Nephron (organoid): ENCODE data around the gene CXCL3.
"Not testable (repeated sequence)": the region's sequence is repeated elsewhere in the genome, so short reads cannot be mapped to it uniquely, and the experiment has no call there.

ENCODE experiments used
- H3K27ac Mint-ChIP-seq, 3 experiments: 2 replicates each; pipeline ENCODE4 v1.8.0; 2020; ENCODE audit warnings: mixed read lengths in 3 of 3, mild to moderate bottlenecking in 2 of 3, moderate library complexity in 1 of 3
- H3K27me3 Mint-ChIP-seq: 2 replicates; pipeline ENCODE4 v1.8.0; 2021; ENCODE audit warnings: low read depth, mild to moderate bottlenecking, moderate library complexity, mixed read lengths
- H3K36me3 Mint-ChIP-seq: 2 replicates; pipeline ENCODE4 v1.8.0; 2020; ENCODE audit warnings: low read depth, mixed read lengths
- H3K4me1 Mint-ChIP-seq: 2 replicates; pipeline ENCODE4 v1.8.0; 2020; ENCODE audit warnings: mixed read lengths
- H3K4me3 Mint-ChIP-seq, 3 experiments: 2 replicates each; pipeline ENCODE4 v1.8.0; 2020; ENCODE audit warnings: mild to moderate bottlenecking in 3 of 3, mixed read lengths in 3 of 3, moderate library complexity in 2 of 3
- H3K9me3 Mint-ChIP-seq: 2 replicates; pipeline ENCODE4 v1.8.0; 2020; ENCODE audit warnings: mixed read lengths
- TF ChIP-seq, protein P1 (sequence below), 3 experiments: fragments of 200-600 bp; sonication (generic); IDR thresholded peaks; one replicate each; pipeline ENCODE4 v1.5.0; 2021; ENCODE audit warnings: antibody characterized with exemption in 3 of 3; ENCODE audit not compliant: unreplicated experiment in 3 of 3

The CXCL3 gene

DNA sequence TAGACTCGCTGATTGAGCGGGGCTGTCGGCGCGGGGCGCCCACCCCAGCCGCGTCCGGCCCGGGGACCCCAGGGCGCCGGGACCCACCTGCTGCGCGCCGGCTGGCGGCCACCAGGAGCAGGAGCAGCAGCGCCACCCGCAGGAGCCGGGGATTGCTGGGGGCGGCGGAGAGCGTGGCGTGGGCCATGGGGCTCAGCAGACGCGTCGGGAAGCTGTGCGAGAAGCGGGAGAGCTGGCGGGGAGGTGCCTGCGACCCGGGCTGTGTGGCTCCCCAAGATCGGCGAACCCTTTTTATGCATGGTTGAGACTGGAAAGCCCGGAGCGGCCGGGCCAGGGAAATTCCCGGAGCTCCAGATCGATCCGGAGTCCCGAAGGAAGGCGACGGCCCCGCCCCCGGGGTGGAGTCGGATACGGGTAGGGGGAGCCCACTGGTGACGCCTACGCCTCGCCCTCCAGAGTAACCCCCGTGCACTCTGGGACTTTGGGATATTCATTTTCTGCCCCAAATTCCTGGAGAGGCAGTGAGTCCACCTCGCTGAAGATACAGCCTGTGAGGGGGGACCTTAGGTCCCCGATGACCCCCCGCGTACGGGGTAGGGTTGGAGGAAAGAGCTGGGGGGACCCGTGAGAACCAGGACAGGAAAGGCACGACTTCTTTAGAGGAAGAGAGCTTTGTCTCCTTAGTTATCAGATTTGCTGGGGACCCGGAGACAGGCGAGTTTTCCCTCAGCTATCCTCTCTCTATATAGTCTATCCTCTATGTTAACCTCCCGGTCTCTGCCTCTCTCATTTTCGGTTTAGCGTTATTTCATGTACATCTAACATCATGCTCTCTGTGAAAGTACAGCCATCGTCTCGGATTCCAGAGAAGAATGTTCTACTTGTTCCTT is at the start of gene CXCL3:
Gene CXCL3 (minus strand): TSS at position 265 of the 890 bp plus-strand sequence. CDS start 78 bp downstream, at position 187.
- H3K27ac Mint-ChIP-seq = peak within 1 kb of the TSS in 1 of 3 experiments; percentile 55
- no peaks in the 10 kb centered on the region for H3K9me3 Mint-ChIP-seq
- TF ChIP-seq, protein P1, sequence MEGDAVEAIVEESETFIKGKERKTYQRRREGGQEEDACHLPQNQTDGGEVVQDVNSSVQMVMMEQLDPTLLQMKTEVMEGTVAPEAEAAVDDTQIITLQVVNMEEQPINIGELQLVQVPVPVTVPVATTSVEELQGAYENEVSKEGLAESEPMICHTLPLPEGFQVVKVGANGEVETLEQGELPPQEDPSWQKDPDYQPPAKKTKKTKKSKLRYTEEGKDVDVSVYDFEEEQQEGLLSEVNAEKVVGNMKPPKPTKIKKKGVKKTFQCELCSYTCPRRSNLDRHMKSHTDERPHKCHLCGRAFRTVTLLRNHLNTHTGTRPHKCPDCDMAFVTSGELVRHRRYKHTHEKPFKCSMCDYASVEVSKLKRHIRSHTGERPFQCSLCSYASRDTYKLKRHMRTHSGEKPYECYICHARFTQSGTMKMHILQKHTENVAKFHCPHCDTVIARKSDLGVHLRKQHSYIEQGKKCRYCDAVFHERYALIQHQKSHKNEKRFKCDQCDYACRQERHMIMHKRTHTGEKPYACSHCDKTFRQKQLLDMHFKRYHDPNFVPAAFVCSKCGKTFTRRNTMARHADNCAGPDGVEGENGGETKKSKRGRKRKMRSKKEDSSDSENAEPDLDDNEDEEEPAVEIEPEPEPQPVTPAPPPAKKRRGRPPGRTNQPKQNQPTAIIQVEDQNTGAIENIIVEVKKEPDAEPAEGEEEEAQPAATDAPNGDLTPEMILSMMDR (IDR thresholded peaks at IDR 0.05; ENCODE audit: unreplicated experiment in 3 of 3) = peak; percentile 27 to 51 (median 33)
- H3K36me3 Mint-ChIP-seq = no peaks in the 10 kb centered on the region
- peaks cover 82% of the 10 kb centered on the region for H3K27me3 Mint-ChIP-seq
- H3K4me1 Mint-ChIP-seq = peaks cover 10% of the 10 kb centered on the region
- peak within 1 kb of the TSS; percentile 82 to 91 (median 89) for H3K4me3 Mint-ChIP-seq

DNA sequence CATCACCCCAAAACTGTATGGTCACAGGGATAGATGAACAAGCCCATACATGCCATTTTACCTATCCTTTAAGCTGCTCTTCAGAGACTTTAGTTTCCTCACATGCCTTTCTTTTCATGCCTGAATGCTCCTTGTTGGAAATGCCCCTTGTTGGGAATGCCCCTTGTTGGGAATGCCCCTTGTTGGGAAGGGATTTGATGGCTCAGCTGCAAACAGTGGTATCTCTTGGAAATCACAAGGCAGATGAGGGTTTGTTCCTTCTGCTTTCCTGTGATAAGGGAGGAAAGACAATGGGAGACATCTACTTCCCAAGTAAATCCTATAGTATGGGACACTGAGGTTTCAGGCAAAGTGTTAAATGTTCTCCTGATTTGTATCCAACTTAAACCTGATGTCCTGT is 49.0 kb upstream of the CXCL3 start:
- no peaks in the 10 kb centered on the region for H3K36me3 Mint-ChIP-seq
- H3K4me1 Mint-ChIP-seq = no peaks in the 10 kb centered on the region
- peaks cover 6% of the 10 kb centered on the region for H3K27me3 Mint-ChIP-seq
- no peak overlapping the region for H3K27ac Mint-ChIP-seq
- no peaks in the 10 kb centered on the region for H3K9me3 Mint-ChIP-seq
- no peak overlapping the region for H3K4me3 Mint-ChIP-seq
- TF ChIP-seq, protein P1 (IDR thresholded peaks at IDR 0.05; ENCODE audit: unreplicated experiment in 3 of 3) = no peak

DNA sequence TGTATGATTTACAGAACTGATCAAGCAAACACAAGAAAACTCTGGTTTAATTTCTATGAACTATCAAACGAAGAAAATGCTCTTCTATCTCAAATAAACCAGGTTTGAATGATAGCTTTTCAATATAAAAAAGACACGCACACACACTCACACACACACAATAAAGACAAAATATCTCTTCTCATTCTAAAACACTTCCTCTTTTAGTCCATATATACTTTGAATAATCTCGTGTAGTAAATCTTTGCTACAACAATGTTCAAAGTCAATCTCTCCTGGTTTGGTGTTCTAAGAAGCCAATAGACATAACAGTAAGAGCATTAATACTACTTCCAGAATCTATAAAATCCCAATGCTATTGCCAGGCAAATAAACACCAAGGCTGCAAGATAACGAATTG is 47.2 kb upstream of the CXCL3 start:
- Mint-ChIP-seq H3K27ac (no peak overlapping the region), H3K4me3 (no peak overlapping the region), H3K4me1 (no peaks in the 10 kb centered on the region), H3K27me3 (peaks cover 6% of the 10 kb centered on the region), H3K36me3 (no peaks in the 10 kb centered on the region), H3K9me3 (no peaks in the 10 kb centered on the region)
- TF ChIP-seq, protein P1 (IDR thresholded peaks at IDR 0.05; ENCODE audit: unreplicated experiment in 3 of 3) = no peak

DNA sequence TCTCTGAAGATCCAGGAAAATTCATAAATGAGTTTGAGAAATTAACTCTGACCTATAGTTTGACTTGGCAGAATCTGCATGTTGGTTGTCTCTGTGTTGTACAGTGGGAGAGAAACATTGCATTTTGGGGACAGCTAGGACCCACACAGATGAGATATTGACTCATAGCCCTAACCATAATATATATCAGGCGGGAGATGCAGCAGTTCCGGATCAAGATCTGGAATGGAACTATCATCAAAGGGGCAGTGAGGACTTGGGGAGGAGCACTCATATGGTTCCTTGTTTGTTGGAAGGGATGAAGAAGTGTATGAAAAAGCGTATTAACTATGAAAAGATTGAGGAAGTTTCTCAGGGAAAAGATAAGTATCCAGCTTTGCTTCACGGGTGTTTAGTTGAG is 46.5 kb upstream of the CXCL3 start:
- no peaks in the 10 kb centered on the region for H3K9me3 Mint-ChIP-seq
- H3K36me3 Mint-ChIP-seq = no peaks in the 10 kb centered on the region
- TF ChIP-seq, protein P1 (IDR thresholded peaks at IDR 0.05; ENCODE audit: unreplicated experiment in 3 of 3) = no peak
- no peak overlapping the region for H3K4me3 Mint-ChIP-seq
- no peaks in the 10 kb centered on the region for H3K4me1 Mint-ChIP-seq
- no peak overlapping the region for H3K27ac Mint-ChIP-seq
- H3K27me3 Mint-ChIP-seq = peaks cover 6% of the 10 kb centered on the region

DNA sequence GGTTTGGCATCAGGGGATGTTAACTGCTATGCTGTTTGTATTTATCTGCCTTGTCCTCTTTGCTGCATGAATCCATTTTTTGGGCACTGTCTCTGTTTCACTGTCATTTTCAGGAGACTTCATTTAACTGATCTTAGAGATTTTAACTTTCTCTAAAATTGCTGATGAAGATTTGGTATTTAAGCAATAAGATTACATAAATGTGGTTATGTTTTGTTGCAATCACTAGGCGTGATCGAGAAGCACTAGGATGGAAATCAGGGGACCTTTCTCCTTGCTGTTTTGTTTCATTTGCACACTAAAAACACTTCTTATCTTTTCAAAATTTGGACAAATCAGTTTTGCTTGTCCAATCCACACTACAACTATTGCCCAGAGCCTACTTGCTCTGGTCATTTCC is 45.1 kb upstream of the CXCL3 start:
- Mint-ChIP-seq H3K27ac (no peak overlapping the region), H3K4me1 (no peaks in the 10 kb centered on the region), H3K9me3 (no peaks in the 10 kb centered on the region), H3K27me3 (peaks cover 6% of the 10 kb centered on the region), H3K36me3 (no peaks in the 10 kb centered on the region), H3K4me3 (no peak overlapping the region)
- TF ChIP-seq, protein P1 (IDR thresholded peaks at IDR 0.05; ENCODE audit: unreplicated experiment in 3 of 3) = no peak

DNA sequence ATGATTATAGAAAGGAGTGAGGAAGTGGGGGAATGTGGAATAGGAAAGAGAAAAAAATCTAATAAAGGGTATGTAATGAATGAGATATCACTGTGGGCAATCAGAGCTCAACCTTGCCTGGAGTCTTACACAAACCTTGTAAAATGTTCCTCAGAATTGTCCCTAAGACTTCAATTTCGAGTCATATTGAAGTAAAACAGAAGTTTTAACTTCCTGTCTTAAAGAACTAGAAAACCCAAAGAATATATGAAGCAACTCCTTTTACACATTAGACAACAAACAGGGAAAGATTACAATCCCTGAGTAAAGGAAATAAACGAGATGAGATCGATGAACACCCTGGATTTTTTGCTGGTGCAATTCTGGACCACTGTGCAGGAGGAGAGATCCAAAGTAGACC is 42.5 kb upstream of the CXCL3 start:
- TF ChIP-seq, protein P1 (IDR thresholded peaks at IDR 0.05; ENCODE audit: unreplicated experiment in 3 of 3) = no peak
- no peaks in the 10 kb centered on the region for H3K27me3 Mint-ChIP-seq
- H3K36me3 Mint-ChIP-seq = no peaks in the 10 kb centered on the region

GRCh38 chr4:74080351-74080750 is 41.9 kb upstream of the CXCL3 start:
- H3K9me3 Mint-ChIP-seq, H3K4me1 Mint-ChIP-seq, H3K27ac Mint-ChIP-seq, H3K27me3 Mint-ChIP-seq, H3K36me3 Mint-ChIP-seq, H3K4me3 Mint-ChIP-seq: not testable (repeated sequence)

More for the DNA sequence above, 42.5 kb upstream of the CXCL3 start:
- no peaks in the 10 kb centered on the region for H3K9me3 Mint-ChIP-seq
- H3K27ac Mint-ChIP-seq = no peak overlapping the region
- no peak overlapping the region for H3K4me3 Mint-ChIP-seq
- no peaks in the 10 kb centered on the region for H3K4me1 Mint-ChIP-seq

- H3K27ac Mint-ChIP-seq, H3K9me3 Mint-ChIP-seq, H3K36me3 Mint-ChIP-seq, H3K4me1 Mint-ChIP-seq, H3K27me3 Mint-ChIP-seq, H3K4me3 Mint-ChIP-seq: not testable (repeated sequence)
Measured at GRCh38 chr4:74079024-74079423, 40.5 kb upstream of the CXCL3 start.
